K562 (cell line): ENCODE results near the gene EPX. TPM values are rescaled to one million over a fixed set of nuclear protein-coding genes. Genes with fewer than 3 reads are reported as not detected.

ENCODE experiments used
- ARID1B ChIP-seq: fragments of 450-650 bp; IDR thresholded peaks from 2 replicates; pipeline ENCODE4 v1.6.1; 2016; ENCODE audit warnings: antibody characterized with exemption, mild to moderate bottlenecking, inconsistent platforms
- FOXK1 ChIP-seq: sonication (generic); formaldehyde crosslinking; IDR thresholded peaks from 2 replicates; pipeline ENCODE4 v1.8.0; 2022; ENCODE audit warnings: missing genetic modification reagents, mild to moderate bottlenecking, borderline replicate concordance
- FOXP4 ChIP-seq: sonication (generic); formaldehyde crosslinking; IDR thresholded peaks from 2 replicates; pipeline ENCODE4 v1.8.0; 2022; ENCODE audit warnings: mild to moderate bottlenecking, missing genetic modification reagents, borderline replicate concordance
- HDAC3 ChIP-seq: fragments of 450-650 bp; IDR thresholded peaks from 2 replicates; pipeline ENCODE4 v1.6.1; 2018; ENCODE audit warnings: borderline replicate concordance, mild to moderate bottlenecking, moderate library complexity; ENCODE audit not compliant: partially characterized antibody
- PBX2 ChIP-seq, 2 experiments: IDR thresholded peaks in 1 of 2; conservative IDR thresholded peaks in 1 of 2; 2 replicates each; pipeline ENCODE4 v1.6.1; 2016; ENCODE audit warnings: low read depth in 2 of 2, mild to moderate bottlenecking in 1 of 2, missing compliant biosample characterization in 1 of 2, missing genetic modification characterization in 1 of 2, moderate library complexity in 1 of 2
- RBM22 ChIP-seq: fragments of 200-400 bp; formaldehyde crosslinking; IDR thresholded peaks from 2 replicates; pipeline ENCODE4 v1.6.1; 2018; ENCODE audit warnings: low read length, low read depth; ENCODE audit not compliant: poor library complexity, severe bottlenecking
- SAFB2 ChIP-seq: fragments of 200-400 bp; formaldehyde crosslinking; IDR thresholded peaks from 2 replicates; pipeline ENCODE4 v1.6.1; 2018; ENCODE audit warnings: borderline replicate concordance, low read length, low read depth, moderate library complexity; ENCODE audit not compliant: severe bottlenecking
- SMAD4 ChIP-seq: fragments of 250-450 bp; sonication (Bioruptor Pico); conservative IDR thresholded peaks from 2 replicates; pipeline ENCODE4 v1.8.0; 2021; ENCODE audit warnings: inconsistent platforms, mild to moderate bottlenecking, moderate library complexity
- SNRNP70 ChIP-seq: fragments of 200-400 bp; formaldehyde crosslinking; optimal IDR thresholded peaks from 2 replicates; pipeline ENCODE3; 2017; ENCODE audit warnings: low read depth, low read length
- TAL1 ChIP-seq: fragments of 450-650 bp; IDR thresholded peaks from 2 replicates; pipeline ENCODE4 v1.6.1; 2016; ENCODE audit warnings: mild to moderate bottlenecking
- ZNF655 ChIP-seq: fragments of 250-450 bp; sonication (Bioruptor Pico); IDR thresholded peaks from 2 replicates; pipeline ENCODE4 v1.5.0; 2021
- ZNF668 ChIP-seq: fragments of 250-450 bp; sonication (Bioruptor Pico); IDR thresholded peaks from 2 replicates; pipeline ENCODE4 v1.8.0; 2022; ENCODE audit warnings: mild to moderate bottlenecking, inconsistent platforms
- ZNF79 ChIP-seq: fragments of 250-450 bp; sonication (Bioruptor Pico); IDR thresholded peaks from 2 replicates; pipeline ENCODE4 v1.4.0; 2020; ENCODE audit warnings: low read depth, mild to moderate bottlenecking, moderate library complexity
- polyA plus RNA-seq, 8 experiments: library from polyadenylated mRNA; depleted of rRNA in 4 of 8; stranded (reverse) in 5 of 8; unstranded in 3 of 8; fragments of >200 nt; fragmentation: Nextera tagmentation in 2 of 8; fragmentation: Illumina TruSeq in 1 of 8; extraction: Ambion mirVana in 2 of 8; extraction: Trizol in 1 of 8; gene quantifications; 2 replicates each; pipeline versions ENCODE4 v1.2.1 to v1.2.3, GENCODE V29; 2011 to 2014; ENCODE audit warnings: inconsistent platforms in 1 of 8, missing spikeins in 1 of 8
- total RNA-seq, 7 experiments: library from RNA; depleted of rRNA in 6 of 7; stranded (reverse); fragments of >200 nt in 6 of 7; fragmentation: Illumina TruSeq in 2 of 7; extraction: Trizol in 2 of 7; gene quantifications; 2 replicates each; pipeline versions ENCODE4 v1.2.1 to v1.2.3, GENCODE V29; 2011 to 2021; ENCODE audit warnings: low replicate concordance in 1 of 7
- TF ChIP-seq, protein P1 (sequence below), 2 experiments: fragments of 450-650 bp; conservative IDR thresholded peaks; 2 replicates each; pipeline ENCODE4 v1.6.1; 2017; ENCODE audit warnings: mild to moderate bottlenecking in 2 of 2, moderate library complexity in 2 of 2
- TF ChIP-seq, protein P2 (sequence below), 3 experiments: IDR thresholded peaks in 2 of 3; conservative IDR thresholded peaks in 1 of 3; 2 replicates each; pipeline ENCODE4 v1.5.1; 2011 to 2012; ENCODE audit warnings: low read length in 3 of 3, mild to moderate bottlenecking in 3 of 3, control low read depth in 2 of 3, improper control_type of control experiment in 1 of 3, inconsistent platforms in 1 of 3, low read depth in 1 of 3, mixed read lengths in 1 of 3, moderate library complexity in 1 of 3; ENCODE audit not compliant: insufficient read depth in 2 of 3

EPX gene
- total and polyA plus RNA-seq, 9 of the 15 experiments (the other 6 are each of a cell fraction or from before 2014, with no cell fraction given) = 0.07 to 0.33 (median 0.19) TPM; not detected in 3

DNA sequence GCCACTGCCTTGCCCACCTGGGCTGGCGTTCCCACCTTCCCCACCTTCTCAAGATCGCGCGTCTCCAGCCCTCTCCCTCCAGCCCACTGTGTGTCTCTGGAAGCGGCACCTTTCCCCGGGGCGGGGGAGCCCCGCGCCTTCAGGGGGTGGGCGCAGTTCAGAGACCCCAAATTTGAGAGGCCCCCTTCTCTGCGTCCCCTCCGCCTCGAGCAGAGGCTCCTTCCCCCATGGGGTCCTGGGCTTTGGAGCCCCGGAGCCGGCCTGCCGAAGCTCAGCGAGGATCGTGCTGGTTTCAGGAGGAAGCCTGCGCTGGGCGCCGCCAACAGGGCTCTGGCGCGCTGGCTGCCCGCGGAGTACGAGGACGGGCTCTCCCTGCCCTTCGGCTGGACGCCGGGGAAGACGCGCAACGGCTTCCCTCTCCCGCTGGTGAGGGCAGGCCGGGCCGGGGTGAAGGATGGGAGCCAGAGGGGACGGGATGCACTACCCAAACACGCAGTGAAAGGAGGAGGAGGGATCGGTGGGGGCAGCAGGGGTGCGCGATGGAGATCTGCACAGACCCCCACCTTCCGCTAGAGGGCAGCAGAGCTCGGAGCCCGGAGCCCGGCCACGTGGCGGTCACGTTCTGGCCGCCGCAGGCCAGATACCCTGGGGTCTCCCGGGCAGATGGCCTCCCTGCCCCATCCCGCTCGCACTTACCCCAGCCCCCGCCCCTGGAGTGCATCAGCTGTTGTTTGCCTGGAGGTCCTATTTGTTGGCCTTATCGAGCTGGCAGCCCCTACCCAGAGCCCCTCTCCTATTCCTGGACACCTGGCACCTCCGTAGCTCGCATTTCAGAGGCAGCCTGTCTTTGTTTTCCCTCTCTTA, 57.0 kb downstream of the EPX start (continued):
- TF ChIP-seq, protein P1, sequence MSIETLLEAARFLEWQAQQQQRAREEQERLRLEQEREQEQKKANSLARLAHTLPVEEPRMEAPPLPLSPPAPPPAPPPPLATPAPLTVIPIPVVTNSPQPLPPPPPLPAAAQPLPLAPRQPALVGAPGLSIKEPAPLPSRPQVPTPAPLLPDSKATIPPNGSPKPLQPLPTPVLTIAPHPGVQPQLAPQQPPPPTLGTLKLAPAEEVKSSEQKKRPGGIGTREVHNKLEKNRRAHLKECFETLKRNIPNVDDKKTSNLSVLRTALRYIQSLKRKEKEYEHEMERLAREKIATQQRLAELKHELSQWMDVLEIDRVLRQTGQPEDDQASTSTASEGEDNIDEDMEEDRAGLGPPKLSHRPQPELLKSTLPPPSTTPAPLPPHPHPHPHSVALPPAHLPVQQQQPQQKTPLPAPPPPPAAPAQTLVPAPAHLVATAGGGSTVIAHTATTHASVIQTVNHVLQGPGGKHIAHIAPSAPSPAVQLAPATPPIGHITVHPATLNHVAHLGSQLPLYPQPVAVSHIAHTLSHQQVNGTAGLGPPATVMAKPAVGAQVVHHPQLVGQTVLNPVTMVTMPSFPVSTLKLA (conservative IDR thresholded peaks at IDR 0.05) = peak; percentile 93 to 97
- TF ChIP-seq SAFB2 = no peak
- no peak for TF ChIP-seq RBM22
- TF ChIP-seq FOXP4 (CRISPR knock-in tag) = peak; percentile 85; the same call in 1 of the 2 replicates
- TF ChIP-seq, protein P2, sequence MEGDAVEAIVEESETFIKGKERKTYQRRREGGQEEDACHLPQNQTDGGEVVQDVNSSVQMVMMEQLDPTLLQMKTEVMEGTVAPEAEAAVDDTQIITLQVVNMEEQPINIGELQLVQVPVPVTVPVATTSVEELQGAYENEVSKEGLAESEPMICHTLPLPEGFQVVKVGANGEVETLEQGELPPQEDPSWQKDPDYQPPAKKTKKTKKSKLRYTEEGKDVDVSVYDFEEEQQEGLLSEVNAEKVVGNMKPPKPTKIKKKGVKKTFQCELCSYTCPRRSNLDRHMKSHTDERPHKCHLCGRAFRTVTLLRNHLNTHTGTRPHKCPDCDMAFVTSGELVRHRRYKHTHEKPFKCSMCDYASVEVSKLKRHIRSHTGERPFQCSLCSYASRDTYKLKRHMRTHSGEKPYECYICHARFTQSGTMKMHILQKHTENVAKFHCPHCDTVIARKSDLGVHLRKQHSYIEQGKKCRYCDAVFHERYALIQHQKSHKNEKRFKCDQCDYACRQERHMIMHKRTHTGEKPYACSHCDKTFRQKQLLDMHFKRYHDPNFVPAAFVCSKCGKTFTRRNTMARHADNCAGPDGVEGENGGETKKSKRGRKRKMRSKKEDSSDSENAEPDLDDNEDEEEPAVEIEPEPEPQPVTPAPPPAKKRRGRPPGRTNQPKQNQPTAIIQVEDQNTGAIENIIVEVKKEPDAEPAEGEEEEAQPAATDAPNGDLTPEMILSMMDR (IDR thresholded peaks at IDR 0.05 in 2 of 3, conservative IDR thresholded peaks at IDR 0.05 in 1 of 3; ENCODE audit: insufficient read depth in 2 of 3, low read depth in 1 of 3, low read length in 3 of 3) = peak; percentile 79 to 88 (median 82)
- TF ChIP-seq ARID1B = 0 out of 2 replicates have a peak, but pooled peaks have one; percentile 26
- TF ChIP-seq PBX2 (CRISPR knock-in tag; IDR thresholded peaks at IDR 0.05; ENCODE audit: low read depth) = no peak
- no peak for TF ChIP-seq PBX2 (tag; conservative IDR thresholded peaks at IDR 0.05; ENCODE audit: low read depth)
- peak; percentile 88; the same call in 1 of the 2 replicates for TF ChIP-seq FOXK1 (CRISPR knock-in tag)
- peak; percentile 37 for TF ChIP-seq HDAC3
- TF ChIP-seq ZNF79 (CRISPR knock-in tag) = no peak
- no peak for TF ChIP-seq ZNF668 (CRISPR knock-in tag)
- TF ChIP-seq SMAD4 (CRISPR knock-in tag) = peak; percentile 52
- TF ChIP-seq SNRNP70 = no peak
- TF ChIP-seq ZNF655 (CRISPR knock-in tag) = no peak
- no peak for TF ChIP-seq TAL1
